GM19023 (cell line): ENCODE results near the gene PFKM.

Source experiments
- ATAC-seq: cut with Tn5 transposase; IDR thresholded peaks from one replicate; pipeline ENCODE4 v1.9.1; 2021; ENCODE audit warnings: mild to moderate bottlenecking, moderate library complexity; ENCODE audit not compliant: unreplicated experiment

The PFKM gene

DNA sequence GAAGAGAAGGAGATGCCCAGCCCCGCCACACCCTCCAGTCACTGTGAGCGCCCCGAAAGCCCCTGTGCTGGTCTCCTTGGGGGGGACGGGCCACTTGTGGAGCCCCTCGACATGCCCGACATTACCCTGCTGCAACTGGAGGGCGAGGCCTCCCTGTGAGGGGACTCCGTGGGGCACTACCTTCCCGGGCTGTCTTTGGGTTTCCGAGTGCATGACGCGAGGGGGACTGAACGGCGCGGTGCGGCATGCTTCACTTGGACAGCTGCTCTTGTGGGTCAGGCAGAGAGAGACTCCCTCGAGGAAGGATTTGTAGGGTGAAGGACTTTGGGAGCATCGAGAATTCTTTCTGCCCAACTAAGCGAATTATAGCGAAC, 65.4 kb downstream of the PFKM start:
- ATAC-seq, result no peak

DNA sequence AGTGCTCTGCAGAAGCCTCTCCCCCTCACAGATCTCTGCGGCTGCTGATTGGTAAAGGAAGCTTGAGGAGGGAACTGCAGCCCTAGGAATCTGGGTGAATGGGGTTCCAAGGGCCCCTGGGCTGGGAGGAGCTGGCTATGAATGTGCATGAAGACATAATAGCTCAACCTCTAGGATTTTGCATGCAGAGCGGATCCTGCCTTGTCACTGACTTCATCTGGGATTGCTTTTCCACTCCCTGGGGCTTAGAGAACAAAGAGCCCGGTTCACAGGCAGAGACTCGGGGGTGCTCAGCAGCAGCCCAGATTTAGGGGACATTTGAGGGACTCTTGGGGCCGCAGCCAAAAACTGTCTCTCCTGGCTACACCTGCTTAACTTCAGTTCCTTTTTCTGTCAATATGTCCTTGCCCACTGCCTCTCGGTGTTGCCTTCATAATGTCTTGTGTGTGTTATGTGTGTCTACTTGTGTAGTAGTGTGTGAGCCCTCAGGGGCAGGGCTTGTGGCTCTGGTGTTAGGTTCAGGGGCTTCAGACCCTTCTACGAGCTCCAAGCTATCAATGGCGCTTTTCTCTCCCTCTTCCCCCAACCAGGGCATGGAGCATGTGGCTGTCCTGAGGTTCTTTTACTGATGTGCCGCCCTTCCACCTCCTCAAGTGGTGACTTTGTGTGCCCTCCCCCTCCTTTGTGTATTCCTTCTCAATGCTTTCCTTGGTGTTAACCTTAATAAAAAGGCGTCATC, 66.2 kb downstream of the PFKM start:
- no peak for ATAC-seq

- no peak for ATAC-seq
Observed at GRCh38 chr12:48187916-48188695, 68.9 kb downstream of the PFKM start.

DNA sequence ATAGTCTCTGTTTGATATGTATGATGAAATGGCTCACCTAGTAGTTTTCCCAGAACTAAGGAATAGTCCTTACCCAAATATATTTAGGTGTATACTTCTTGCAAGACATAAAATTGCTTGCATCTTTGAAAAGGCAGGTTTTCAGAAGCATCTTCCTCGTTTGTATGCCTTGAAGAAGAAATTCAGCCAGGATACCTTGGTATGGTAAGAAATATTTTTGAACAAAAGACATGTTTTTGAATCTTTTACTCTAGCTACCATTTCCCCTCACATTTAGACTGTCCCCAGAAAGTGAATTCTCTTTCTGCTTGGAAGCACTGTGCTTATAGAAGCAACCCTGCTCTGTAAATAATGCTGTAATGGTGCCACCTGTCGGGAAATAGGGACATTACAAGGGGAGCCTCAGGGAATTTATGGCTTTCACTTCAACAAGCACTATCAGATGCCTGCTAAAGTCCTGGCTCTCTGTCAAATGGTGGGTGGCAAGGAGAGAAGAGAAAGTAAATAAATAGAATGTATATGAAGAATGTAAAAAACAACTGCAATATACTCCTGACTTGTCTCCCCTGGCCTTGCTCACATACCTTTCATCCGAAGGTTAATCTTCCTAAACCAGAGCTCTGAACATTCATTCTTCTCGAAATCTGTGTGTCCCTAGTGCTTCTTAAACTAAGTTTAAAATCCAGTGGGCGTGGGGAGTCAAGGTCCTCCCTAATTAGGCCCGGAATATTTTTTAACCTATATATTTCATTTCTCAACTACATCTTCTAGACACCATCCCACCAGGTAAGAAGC, 70.4 kb downstream of the PFKM start:
- no peak for ATAC-seq

DNA sequence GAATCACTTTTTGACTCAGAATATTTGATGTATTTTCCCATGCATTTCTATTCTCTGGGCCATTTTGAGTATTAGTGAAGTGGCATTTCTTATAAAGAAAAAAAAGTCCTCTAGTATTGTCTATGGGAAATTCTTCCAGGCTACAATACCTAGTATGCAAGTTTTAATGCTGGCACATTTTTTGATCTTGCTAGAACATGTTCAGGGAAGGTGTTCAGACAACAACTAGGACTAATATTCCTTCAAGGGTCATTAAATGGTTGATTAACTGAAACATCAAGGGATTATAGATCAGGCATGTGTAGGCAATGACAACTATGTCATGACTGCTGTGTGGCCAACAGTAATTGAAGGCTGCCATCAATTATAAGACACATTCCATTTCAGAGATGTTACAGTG, 71.9 kb downstream of the PFKM start:
- ATAC-seq, result no peak

DNA sequence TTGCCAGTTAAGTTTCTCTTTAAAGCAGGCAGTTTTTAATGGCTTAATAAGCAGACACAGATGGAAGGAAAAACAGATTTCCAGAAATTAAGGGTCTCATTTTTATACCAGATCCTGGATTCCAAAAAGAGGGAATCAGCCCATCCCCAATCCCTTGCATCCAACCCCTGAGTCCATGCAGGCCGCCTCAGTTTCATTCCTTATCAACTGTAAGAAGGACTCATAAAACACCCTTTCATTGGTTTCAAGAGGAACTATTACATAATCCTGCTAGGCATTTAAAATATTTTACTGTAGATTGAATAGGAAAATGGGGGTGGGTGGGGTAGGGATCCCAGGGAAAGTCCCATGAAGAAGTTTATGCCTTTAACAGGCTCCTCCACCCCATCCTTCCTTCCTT, 73.7 kb downstream of the PFKM start:
- no peak for ATAC-seq

- ATAC-seq, result no peak
Observed at GRCh38 chr12:48193623-48194022, 74.5 kb downstream of the PFKM start.

- ATAC-seq, result no peak
Observed at GRCh38 chr12:48194799-48195201, 75.6 kb downstream of the PFKM start.
